H1 (cell line): Measurements from ENCODE around the gene PRAME. TPM values are rescaled to one million over a fixed set of nuclear protein-coding genes. Genes with fewer than 3 reads are reported as not detected.

Source experiments
- CTCF ChIA-PET: fragments of 300-600 bp; sonication (Branson Sonifier 250); formaldehyde crosslinking; loops from one replicate; lab custom pipeline; 2021; ENCODE audit not compliant: partially characterized antibody; lab: Charles Lee
- POLR2A ChIA-PET: fragments of 300-600 bp; sonication (Branson Sonifier 250); formaldehyde crosslinking; loops from one replicate; lab custom pipeline; 2021; ENCODE audit warnings: inconsistent platforms; ENCODE audit not compliant: partially characterized antibody; lab: Charles Lee
- DNase-seq, 2 experiments: peaks; one replicate each; pipeline versions ENCODE4 v3.0.0 to v3.0.0-alpha.2; 2010 to 2022; ENCODE audit warnings: low spot score in 2 of 2, low read depth in 1 of 2, mixed read lengths in 1 of 2
- FAIRE-seq: peaks from 2 replicates; lab custom pipeline; 2011; peaks lifted over from hg19 to GRCh38; lab: Jason Lieb, UNC
- H2AFZ ChIP-seq: 2 replicates; pipeline ENCODE4 v1.8.1; 2012; ENCODE audit warnings: low read length, inconsistent platforms
- H2AK5ac ChIP-seq: 2 replicates; pipeline ENCODE4 v1.6.1; 2013; ENCODE audit warnings: low read depth, low read length
- H2BK120ac ChIP-seq: replicated peaks from 2 replicates; pipeline ENCODE3; 2013; ENCODE audit warnings: low read depth, low read length, inconsistent platforms
- H2BK12ac ChIP-seq: 2 replicates; pipeline ENCODE4 v1.6.1; 2013; ENCODE audit warnings: low read depth, low read length
- H2BK15ac ChIP-seq: 2 replicates; pipeline ENCODE4 v1.6.1; 2013; ENCODE audit warnings: low read length
- H2BK20ac ChIP-seq: 2 replicates; pipeline ENCODE4 v1.6.1; 2013; ENCODE audit warnings: low read length
- H2BK5ac ChIP-seq: 2 replicates; pipeline ENCODE4 v1.6.1; 2013; ENCODE audit warnings: low read depth, low read length
- H3K14ac ChIP-seq: 2 replicates; pipeline ENCODE4 v1.6.1; 2013; ENCODE audit warnings: inconsistent platforms; ENCODE audit not compliant: insufficient read length
- H3K18ac ChIP-seq: 2 replicates; pipeline ENCODE4 v1.6.1; 2013; ENCODE audit warnings: low read length; ENCODE audit errors: extremely low read depth
- H3K23ac ChIP-seq: 2 replicates; pipeline ENCODE4 v1.6.1; 2013; ENCODE audit warnings: inconsistent platforms; ENCODE audit not compliant: insufficient read length
- H3K23me2 ChIP-seq: 2 replicates; pipeline ENCODE4 v1.6.1; 2013; ENCODE audit warnings: low read depth, low read length
- H3K27ac ChIP-seq: 2 replicates; pipeline ENCODE4 v1.6.1; 2011; ENCODE audit warnings: low read depth, low read length, inconsistent platforms
- H3K27me3 ChIP-seq, 4 experiments: replicated peaks in 1 of 4; 1 replicate in 1 of 4; 2 replicates in 3 of 4; pipeline versions ENCODE4 v1.6.1 to v1.8.1; 2011 to 2013; ENCODE audit warnings: low read length in 3 of 4, mild to moderate bottlenecking in 3 of 4, inconsistent platforms in 2 of 4, mixed read lengths in 2 of 4, moderate library complexity in 1 of 4; ENCODE audit not compliant: control insufficient read depth in 3 of 4, insufficient read depth in 3 of 4; ENCODE audit errors: extremely low read depth in 1 of 4
- H3K36me3 ChIP-seq, 4 experiments: 2 replicates each; pipeline versions ENCODE4 v1.6.1 to v1.8.1; 2011 to 2013; ENCODE audit warnings: mild to moderate bottlenecking in 4 of 4, low read length in 3 of 4, moderate library complexity in 2 of 4, control low read depth in 1 of 4, inconsistent platforms in 1 of 4; ENCODE audit not compliant: insufficient read depth in 4 of 4, control insufficient read depth in 2 of 4
- H3K4ac ChIP-seq: replicated peaks from 2 replicates; pipeline ENCODE3; 2013; ENCODE audit warnings: low read length, low read depth, mixed read lengths, inconsistent platforms; ENCODE audit not compliant: insufficient read length
- H3K4me1 ChIP-seq, 4 experiments: replicated peaks in 1 of 4; 1 replicate in 1 of 4; 2 replicates in 3 of 4; pipeline versions ENCODE4 v1.6.1 to v1.8.1; 2011 to 2013; ENCODE audit warnings: low read length in 3 of 4, inconsistent platforms in 2 of 4, mixed read lengths in 1 of 4; ENCODE audit not compliant: insufficient read depth in 4 of 4, control insufficient read depth in 3 of 4
- H3K4me2 ChIP-seq, 2 experiments: 2 replicates each; pipeline versions ENCODE4 v1.6.1 to v1.8.1; 2011 to 2013; ENCODE audit warnings: low read depth in 2 of 2, low read length in 2 of 2, control low read depth in 1 of 2, inconsistent platforms in 1 of 2, mild to moderate bottlenecking in 1 of 2; ENCODE audit not compliant: insufficient read depth in 1 of 2
- H3K4me3 ChIP-seq, 4 experiments: fragments of 200-600, 300-600 bp in 1 of 4; sonication (generic), shearing (Covaris generic), sonication (Bioruptor Twin) in 1 of 4; 2 replicates each; pipeline versions ENCODE4 v1.5.1 to v1.8.1; 2011 to 2016; ENCODE audit warnings: low read length in 4 of 4, low read depth in 3 of 4, control low read depth in 2 of 4, inconsistent platforms in 2 of 4, mild to moderate bottlenecking in 2 of 4, mixed read lengths in 1 of 4, moderate library complexity in 1 of 4; ENCODE audit not compliant: insufficient read depth in 2 of 4; ENCODE audit errors: extremely low read depth in 1 of 4
- H3K56ac ChIP-seq: replicated peaks from 2 replicates; pipeline ENCODE3; 2013; ENCODE audit warnings: low read depth, mild to moderate bottlenecking, mixed read lengths, low read length, inconsistent platforms; ENCODE audit not compliant: insufficient read length
- H3K79me1 ChIP-seq: 2 replicates; pipeline ENCODE4 v1.6.1; 2013; ENCODE audit warnings: low read depth, low read length, control low read depth
- H3K79me2 ChIP-seq, 2 experiments: 2 replicates each; pipeline versions ENCODE4 v1.6.1 to v1.8.1; 2012 to 2013; ENCODE audit warnings: low read length in 2 of 2, mild to moderate bottlenecking in 2 of 2, inconsistent platforms in 1 of 2; ENCODE audit not compliant: insufficient read depth in 2 of 2, control insufficient read depth in 1 of 2
- H3K9ac ChIP-seq, 4 experiments: replicated peaks in 1 of 4; 1 replicate in 1 of 4; 2 replicates in 3 of 4; pipeline versions ENCODE4 v1.6.1 to v1.8.1; 2011 to 2013; ENCODE audit warnings: low read depth in 3 of 4, low read length in 3 of 4, control low read depth in 2 of 4, mild to moderate bottlenecking in 2 of 4, moderate library complexity in 2 of 4, inconsistent platforms in 1 of 4; ENCODE audit errors: extremely low read depth in 1 of 4
- H3K9me3 ChIP-seq, 2 experiments: 2 replicates each; pipeline versions ENCODE4 v1.6.1 to v1.8.1; 2012 to 2013; ENCODE audit warnings: mild to moderate bottlenecking in 2 of 2, moderate library complexity in 2 of 2, control low read depth in 1 of 2, inconsistent platforms in 1 of 2, low read depth in 1 of 2, low read length in 1 of 2, mixed read lengths in 1 of 2; ENCODE audit not compliant: insufficient read depth in 2 of 2
- H4K20me1 ChIP-seq, 2 experiments: replicated peaks in 1 of 2; 2 replicates each; pipeline versions ENCODE3 to v1.8.1; 2011 to 2013; ENCODE audit warnings: inconsistent platforms in 2 of 2, low read length in 2 of 2, mild to moderate bottlenecking in 1 of 2; ENCODE audit not compliant: insufficient read depth in 2 of 2, control insufficient read depth in 1 of 2
- H4K5ac ChIP-seq: 2 replicates; pipeline ENCODE4 v1.6.1; 2013; ENCODE audit warnings: low read length, low read depth, mixed read lengths, inconsistent platforms; ENCODE audit not compliant: insufficient read length
- H4K8ac ChIP-seq: 2 replicates; pipeline ENCODE4 v1.8.0; 2013; ENCODE audit warnings: mild to moderate bottlenecking, moderate library complexity, low read length, inconsistent platforms; ENCODE audit not compliant: insufficient read depth; ENCODE audit errors: extremely low read depth
- H4K91ac ChIP-seq: replicated peaks from 2 replicates; pipeline ENCODE3; 2013; ENCODE audit warnings: low read length, mixed read lengths, inconsistent platforms; ENCODE audit not compliant: insufficient read length
- TBP ChIP-seq: IDR thresholded peaks from 2 replicates; pipeline ENCODE4 v1.6.1; 2011; ENCODE audit warnings: low read depth, low read length, improper control_type of control experiment
- WGBS, 2 experiments: shearing (Covaris generic) in 1 of 2; methylation state at CpG; one replicate each; pipeline versions ENCODE4 v1.1.6 to v1.1.7; 2013 to 2015; ENCODE audit warnings: low lambda C conversion rate in 2 of 2, mixed read lengths in 2 of 2, inconsistent platforms in 1 of 2, low coverage in 1 of 2, missing lambda C conversion rate in 1 of 2; ENCODE audit not compliant: insufficient replicate concordance in 2 of 2, insufficient coverage in 1 of 2, insufficient read length in 1 of 2; ENCODE audit errors: extremely low coverage in 1 of 2, missing lambda C conversion rate in 1 of 2; 5-methylcytosine and 5-hydroxymethylcytosine counted together
- polyA plus RNA-seq, 7 experiments: library from polyadenylated mRNA; depleted of rRNA in 3 of 7; stranded (reverse) in 5 of 7; unstranded in 2 of 7; fragments of >200 nt in 5 of 7; fragments of 200-250 nt in 2 of 7; gene quantifications; 1 replicate in 5 of 7; 2 replicates in 1 of 7; 4 replicates in 1 of 7; pipeline versions ENCODE4 v1.2.1 to v1.2.3, GENCODE V29; 2011 to 2013; ENCODE audit warnings: missing spikeins in 2 of 7, mixed read lengths in 2 of 7
- total RNA-seq: library from RNA; stranded (reverse); fragmentation: NEBNext Ultra II Directional; extraction: Animal tissue kit (Norgen Biotek cat#: 25700); gene quantifications from 2 replicates; pipeline ENCODE4 v1.2.1, GENCODE V29; 2021

The PRAME gene
- total and polyA plus RNA-seq, 2 of the 8 experiments (the other 6 are each of a cell fraction or from before 2014, with no cell fraction given), result 0.15 to 1.1 TPM

DNA sequence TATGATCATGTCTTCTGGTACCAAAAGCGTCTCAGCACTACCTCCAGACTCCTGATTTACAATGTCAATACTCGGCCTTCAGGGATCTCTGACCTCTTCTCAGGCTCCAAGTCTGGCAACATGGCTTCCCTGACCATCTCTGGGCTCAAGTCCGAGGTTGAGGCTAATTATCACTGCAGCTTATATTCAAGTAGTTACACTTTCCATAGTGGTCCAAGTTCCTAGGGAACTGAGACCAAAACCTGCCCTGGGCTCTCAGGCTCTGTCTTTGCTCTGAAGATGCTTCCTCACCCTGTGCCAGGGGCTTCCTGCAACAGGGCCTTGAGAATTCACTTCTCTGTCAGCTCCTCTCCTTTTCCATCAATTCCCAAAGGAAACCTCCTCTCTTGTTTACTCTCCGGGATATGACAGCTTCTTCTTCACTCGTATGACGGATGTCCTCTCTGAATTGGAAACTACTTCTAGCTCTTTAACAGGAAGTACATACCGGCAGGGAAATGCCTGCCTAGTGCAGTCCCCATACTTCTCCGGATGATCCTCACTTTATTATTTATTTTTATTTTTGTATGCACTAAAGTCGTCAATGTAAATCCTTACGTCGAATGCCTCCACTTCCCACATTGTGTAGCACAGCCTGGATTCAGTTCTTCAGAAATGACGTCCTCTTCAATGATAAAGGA is 29.6 kb upstream of the PRAME start:
- Histone ChIP-seq H3K4me1 (no peaks in the 10 kb centered on the region), H3K56ac (no peak overlapping the region), H3K23ac (no peak overlapping the region), H3K18ac (no peak overlapping the region), H2AFZ (no peak overlapping the region), H4K91ac (no peak overlapping the region), H4K5ac (no peak overlapping the region), H3K14ac (no peak overlapping the region), H3K27me3 (peaks cover 21 to 50% (median 28%) of the 10 kb centered on the region in 4 experiments), H3K4ac (no peak overlapping the region), H3K79me1 (no peaks in the 10 kb centered on the region), H2BK20ac (no peak overlapping the region), H3K4me2 (no peak overlapping the region), H2BK120ac (no peak overlapping the region), H4K8ac (no peak overlapping the region), H3K4me3 (no peak overlapping the region), H2BK5ac (no peak overlapping the region), H3K27ac (no peak overlapping the region), H3K9ac (no peak overlapping the region), H3K36me3 (no peaks in the 10 kb centered on the region), H2AK5ac (no peak overlapping the region), H3K9me3 (peaks cover 11 to 47% of the 10 kb centered on the region in 2 experiments), H2BK12ac (no peak overlapping the region), H3K23me2 (no peaks in the 10 kb centered on the region), H4K20me1 (no peaks in the 10 kb centered on the region), H2BK15ac (no peak overlapping the region), H3K79me2 (no peaks in the 10 kb centered on the region)
- CTCF ChIA-PET, result interaction anchor here (1.1 to 2.3 kb wide), 6 partner anchors 12 to 371 kb away, joined by 3 to 11 read pairs (median 4); no protein-coding TSS in a partner anchor
- no peak for TF ChIP-seq TBP
- WGBS, 2 experiments, result 91% methylated on average over 12 of the region's 12 CpGs; no CpG with 5 or more reads in 1 of the 2 experiments
- DNase-seq, result no peak
- FAIRE-seq, result no peak
- POLR2A ChIA-PET, result no interaction called here
